AG04449 (cell line): Measurements from ENCODE around the gene DHRS7C.

Experiments
- CTCF ChIA-PET: fragments of 350-600 bp; formaldehyde crosslinking; extraction: SDS; loops from one replicate; lab custom pipeline; 2021; ENCODE audit warnings: antibody characterized with exemption; lab: Yijun Ruan, JAX
- POLR2A ChIA-PET: fragments of 400-600, 350-600 bp; formaldehyde crosslinking; extraction: SDS; loops from one replicate; lab custom pipeline; 2020; ENCODE audit warnings: antibody characterized with exemption, inconsistent platforms; lab: Yijun Ruan, JAX
- DNase-seq: peaks from one replicate; pipeline ENCODE4 v3.0.0-alpha.2; 2010; ENCODE audit warnings: low read depth, low spot score
- H3K4me3 ChIP-seq: 2 replicates; pipeline ENCODE4 v1.5.1; 2011; ENCODE audit warnings: low read depth, mild to moderate bottlenecking, control low read depth, low read length
- CTCF ChIP-seq: IDR thresholded peaks from one replicate; pipeline ENCODE4 v1.5.1; 2011; ENCODE audit warnings: mild to moderate bottlenecking, moderate library complexity, low read length, control low read depth, inconsistent platforms; ENCODE audit not compliant: insufficient read depth; ENCODE audit errors: missing control alignments

DHRS7C gene

GRCh38 chr17:9811537-9811936 is 20.1 kb upstream of the DHRS7C start:
- no peak overlapping the region for H3K4me3 ChIP-seq
- ChIA-PET POLR2A (no interaction called here), CTCF (no interaction called here)
- no peak for DNase-seq
- TF ChIP-seq CTCF: no peak

GRCh38 chr17:9811086-9811485 is 19.7 kb upstream of the DHRS7C start:
- CTCF ChIA-PET: no interaction called here
- POLR2A ChIA-PET: no interaction called here
- TF ChIP-seq CTCF: no peak
- H3K4me3 ChIP-seq: no peak overlapping the region
- DNase-seq: no peak

- POLR2A ChIA-PET: no interaction called here
- CTCF ChIA-PET: no interaction called here
- no peak overlapping the region for H3K4me3 ChIP-seq
- DNase-seq: no peak
- no peak for TF ChIP-seq CTCF
Observed at GRCh38 chr17:9810100-9810949, 18.9 kb upstream of the DHRS7C start.

- H3K4me3 ChIP-seq: no peak overlapping the region
- DNase-seq: no peak
- POLR2A ChIA-PET: no interaction called here
- TF ChIP-seq CTCF: no peak
- CTCF ChIA-PET: no interaction called here
Observed at GRCh38 chr17:9809409-9809808, 18.0 kb upstream of the DHRS7C start.

GRCh38 chr17:9806699-9807098 is 15.3 kb upstream of the DHRS7C start:
- DNase-seq: no peak
- no peak overlapping the region for H3K4me3 ChIP-seq
- no peak for TF ChIP-seq CTCF
- ChIA-PET CTCF (no interaction called here), POLR2A (no interaction called here)

GRCh38 chr17:9805769-9806168 is 14.4 kb upstream of the DHRS7C start:
- H3K4me3 ChIP-seq: no peak overlapping the region
- TF ChIP-seq CTCF: no peak
- CTCF ChIA-PET: no interaction called here
- DNase-seq: no peak
- POLR2A ChIA-PET: no interaction called here
